Stimulated activated CD8-positive, alpha-beta memory T cell treated with anti-CD3 and anti-CD28 coated beads, Interleukin-15, amount 100 ng/mL, for 24 hours (primary cell): ENCODE results near the gene HOXC11.

Source experiments
- DNase-seq: peaks from one replicate; pipeline ENCODE4 v3.0.0-alpha.2; 2020; ENCODE audit warnings: low read depth

HOXC11 gene

DNA sequence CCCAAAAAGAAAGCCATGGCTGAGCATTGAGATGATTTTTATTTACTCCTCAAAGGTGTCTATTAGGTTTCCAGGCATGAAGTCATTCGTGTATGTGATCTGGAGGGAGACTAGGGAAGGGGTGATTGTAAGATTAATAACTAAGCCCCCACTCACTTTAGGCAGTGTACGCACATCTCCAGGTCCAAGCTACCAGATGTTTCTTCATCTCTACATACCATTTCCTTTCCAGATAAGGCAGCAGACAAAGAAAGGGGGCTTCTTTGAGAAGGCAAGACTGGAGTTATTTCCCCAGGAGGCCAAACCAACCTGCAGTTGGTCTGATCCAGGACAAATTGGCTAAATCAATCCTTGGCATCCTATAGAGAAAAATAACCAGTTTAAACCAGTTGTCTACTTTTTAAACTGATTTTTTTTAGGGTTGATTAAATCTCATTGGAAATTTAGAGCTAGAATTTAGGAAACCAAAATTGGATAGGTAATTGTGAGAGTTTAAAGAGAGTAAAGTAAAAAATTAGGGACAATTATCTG lies 30.4 kb upstream of the HOXC11 start:
- no peak for DNase-seq

DNA sequence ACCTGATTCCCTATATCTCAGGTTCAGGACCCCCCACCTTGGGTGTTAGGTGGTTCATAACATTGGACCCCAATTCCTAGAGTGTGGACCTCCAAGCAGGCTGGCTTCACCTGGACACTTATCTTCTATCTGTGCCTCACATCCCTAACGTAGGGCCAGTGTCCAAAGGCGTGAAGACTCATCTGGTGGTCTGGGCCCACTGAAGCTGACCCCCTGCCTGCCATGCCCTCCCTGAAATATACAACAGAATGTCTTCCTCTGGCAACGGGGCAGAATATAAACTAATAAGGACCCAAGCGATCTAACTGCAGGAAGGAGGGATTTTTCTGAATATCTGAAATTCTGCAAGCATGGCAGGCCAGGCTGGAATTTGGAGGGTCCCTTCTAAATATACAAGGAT lies 28.7 kb upstream of the HOXC11 start:
- DNase-seq, result no peak

DNA sequence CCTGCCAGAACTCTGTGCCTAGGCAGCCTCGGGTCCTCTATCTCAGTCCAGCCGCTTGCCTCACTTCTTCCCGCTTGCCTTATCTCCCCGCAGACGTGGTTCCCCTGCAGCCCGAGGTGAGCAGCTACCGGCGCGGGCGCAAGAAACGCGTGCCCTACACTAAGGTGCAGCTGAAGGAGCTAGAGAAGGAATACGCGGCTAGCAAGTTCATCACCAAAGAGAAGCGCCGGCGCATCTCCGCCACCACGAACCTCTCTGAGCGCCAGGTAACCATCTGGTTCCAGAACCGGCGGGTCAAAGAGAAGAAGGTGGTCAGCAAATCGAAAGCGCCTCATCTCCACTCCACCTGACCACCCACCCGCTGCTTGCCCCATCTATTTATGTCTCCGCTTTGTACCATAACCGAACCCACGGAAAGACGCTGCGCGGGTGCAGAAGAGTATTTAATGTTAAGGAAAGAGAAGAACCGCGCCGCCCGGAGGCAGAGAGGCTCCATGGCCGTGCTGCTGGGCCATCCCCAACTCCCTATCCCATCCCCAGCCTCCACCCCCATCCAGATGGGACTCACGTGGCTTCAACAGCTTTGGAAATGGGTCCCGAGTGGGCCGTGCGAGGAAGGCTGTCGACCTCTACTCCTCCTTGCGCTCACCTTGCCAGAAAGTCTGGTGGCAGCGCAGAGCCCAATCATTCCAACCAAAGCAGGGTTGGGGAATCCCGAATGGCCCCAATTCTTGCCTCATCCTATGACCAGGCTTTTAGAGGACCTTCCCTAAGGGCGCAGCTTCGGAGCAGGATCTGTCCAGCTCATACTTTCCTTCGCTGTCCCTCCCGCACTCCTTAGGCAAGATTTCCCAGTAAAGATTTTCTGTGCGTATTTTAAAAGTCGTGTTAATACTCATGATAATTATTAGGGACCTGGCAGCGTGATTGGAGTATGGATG lies 27.7 kb upstream of the HOXC11 start:
- no peak for DNase-seq

DNA sequence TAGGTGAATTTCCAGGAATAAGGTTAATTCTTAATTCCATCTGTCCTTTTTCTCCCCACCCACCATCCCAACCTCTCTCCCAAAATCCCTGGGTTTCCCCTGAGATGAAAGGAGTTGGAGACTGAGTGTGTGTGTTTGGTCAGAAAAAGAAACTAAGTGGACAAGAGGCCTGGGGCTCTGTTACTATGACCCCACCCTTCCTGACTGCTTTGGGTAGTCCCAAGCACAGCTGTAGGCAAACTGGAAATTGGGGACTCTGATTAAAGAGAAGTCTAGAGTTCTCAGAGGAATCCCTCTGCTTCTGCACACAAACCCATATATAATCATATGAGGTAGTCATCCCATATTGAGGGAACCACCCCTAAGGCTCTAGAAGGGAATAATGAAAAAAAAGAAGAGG lies 25.2 kb upstream of the HOXC11 start:
- no peak for DNase-seq

DNA sequence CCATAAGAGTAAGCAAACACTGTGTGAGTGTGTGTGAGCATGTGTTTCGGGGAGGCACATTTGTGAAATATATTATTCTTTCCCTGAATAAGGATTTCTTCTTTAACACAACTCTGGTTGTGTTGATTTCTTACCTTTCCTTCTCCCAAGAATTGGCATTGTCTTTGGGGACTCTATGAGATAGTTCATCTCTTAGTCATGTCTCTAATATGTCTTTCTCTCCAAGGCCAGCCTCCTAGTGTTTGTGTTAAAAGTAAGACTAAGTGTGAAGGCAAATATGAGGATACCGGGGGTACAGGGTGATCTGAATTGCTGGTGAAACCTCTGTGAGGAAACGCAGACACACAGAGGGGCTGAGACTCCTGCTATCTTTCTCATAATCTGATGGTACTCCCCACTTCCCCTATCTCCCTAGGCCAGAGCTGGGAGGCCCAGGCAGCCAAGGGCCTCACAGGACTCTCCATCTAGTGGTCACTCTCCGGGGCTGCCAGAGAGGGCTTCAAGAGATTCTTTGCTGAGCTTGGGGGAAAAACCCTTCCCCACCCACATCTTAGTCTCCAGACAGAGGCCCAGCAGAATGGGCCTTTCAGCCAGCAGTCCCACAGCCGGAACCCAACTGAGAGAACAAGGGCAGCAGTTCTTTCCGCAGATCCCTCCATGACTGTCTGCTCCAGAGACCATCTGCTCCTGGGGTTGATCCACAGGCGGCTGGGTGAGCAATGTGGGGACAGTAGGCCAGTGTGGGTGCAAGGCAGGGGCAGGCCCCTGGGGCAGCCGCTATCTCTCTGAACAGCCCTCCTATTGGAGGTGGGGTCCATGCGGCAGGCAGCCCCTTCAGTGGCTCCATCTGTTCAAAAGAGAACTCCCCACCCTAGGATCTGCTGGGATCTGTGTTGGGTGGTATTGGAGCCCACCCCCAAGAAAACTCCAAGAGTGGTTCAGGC lies 24.0 kb upstream of the HOXC11 start:
- no peak for DNase-seq

DNA sequence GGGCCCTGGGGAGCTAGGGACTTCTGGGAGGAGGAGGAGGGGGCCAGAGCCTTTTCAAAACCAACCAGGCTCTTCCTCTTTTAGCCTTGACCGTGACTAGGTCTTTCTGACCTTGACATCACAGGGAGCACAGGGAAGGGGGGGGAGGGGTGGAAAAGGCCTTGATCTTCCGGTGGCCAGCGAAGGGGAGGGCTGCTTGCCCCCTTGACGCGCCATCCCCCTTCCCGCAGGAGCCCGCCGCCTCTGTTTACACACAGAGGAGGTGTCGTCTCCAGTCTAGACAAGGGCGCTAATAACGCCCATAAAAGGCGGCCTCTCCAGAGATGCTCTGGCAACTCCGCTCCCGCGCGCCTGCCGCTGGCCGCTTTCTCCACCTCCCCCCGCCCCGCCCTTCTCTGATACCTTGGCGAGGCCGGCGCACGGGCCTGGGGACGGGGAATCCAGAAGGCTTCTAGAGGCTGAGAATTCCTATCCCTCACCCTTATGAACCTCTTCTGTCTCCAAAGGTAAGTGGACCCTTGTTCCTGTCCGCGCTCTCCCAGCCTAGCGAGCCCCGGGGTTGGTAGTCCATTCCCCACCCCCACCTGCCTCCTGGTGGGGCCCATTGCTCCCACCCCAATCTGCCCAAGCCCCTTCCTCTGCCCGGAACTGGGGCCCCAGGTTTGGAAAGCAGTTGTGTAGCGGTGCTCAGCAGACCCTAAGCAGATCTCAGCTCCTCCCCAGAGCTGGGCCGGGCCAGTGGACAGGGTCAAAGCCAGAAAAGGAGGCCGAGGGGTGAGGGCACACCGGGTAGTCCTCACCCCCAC lies 23.1 kb upstream of the HOXC11 start:
- DNase-seq, result no peak

DNA sequence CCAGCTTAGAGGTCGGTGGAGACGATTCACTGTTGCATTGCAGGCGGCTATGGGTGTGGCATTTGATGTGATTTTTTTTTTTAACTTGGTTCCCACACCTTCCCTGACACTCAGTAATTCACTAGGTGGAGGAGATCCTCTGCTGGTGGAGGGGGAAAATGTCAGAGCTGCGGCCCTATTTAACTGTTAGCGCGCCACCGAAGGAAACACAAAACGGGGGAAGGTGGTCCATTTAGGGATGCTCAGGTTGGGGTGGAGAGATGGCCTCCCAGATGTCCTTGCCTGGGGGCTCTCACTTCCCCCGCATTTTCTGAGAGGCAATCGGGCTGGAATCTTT lies 22.5 kb upstream of the HOXC11 start:
- no peak for DNase-seq

DNA sequence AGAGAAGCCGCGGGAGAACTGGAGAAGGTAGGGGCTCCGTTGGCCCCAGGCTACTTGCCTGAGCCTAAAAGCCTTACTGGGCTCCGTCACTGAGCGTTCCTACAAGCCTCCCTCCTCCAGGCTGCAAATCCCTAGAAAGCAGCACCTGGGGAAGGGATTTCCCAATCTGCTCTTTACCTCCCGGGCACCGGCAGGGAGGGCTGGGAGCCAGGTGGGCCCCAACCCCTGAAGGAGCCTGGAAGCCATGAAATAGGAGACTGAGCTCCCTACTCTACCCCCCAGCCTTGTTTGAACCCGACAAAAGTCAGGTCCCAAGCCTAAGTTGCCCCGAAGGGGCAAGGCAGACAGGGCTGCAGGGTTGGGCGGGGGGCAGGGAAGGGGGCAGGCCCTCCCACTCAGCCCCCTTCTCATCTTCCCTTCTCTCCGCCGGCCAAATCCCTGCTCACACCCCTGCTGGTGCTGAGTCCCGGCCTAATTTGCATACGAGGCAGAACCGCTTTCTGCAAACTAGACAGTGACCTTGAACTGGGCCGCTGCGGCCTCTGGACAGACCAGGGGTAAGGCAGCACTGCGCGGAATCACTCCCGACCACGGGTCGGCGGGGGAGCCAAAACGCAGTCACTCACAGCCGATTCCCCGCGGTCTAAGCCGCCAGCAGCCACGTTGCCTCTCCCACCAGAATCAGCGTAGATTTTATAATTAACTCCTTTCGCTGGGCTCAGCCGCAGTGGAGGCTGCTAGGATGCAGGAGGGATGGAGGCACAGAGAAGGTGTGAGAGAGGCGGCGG lies 21.9 kb upstream of the HOXC11 start:
- no peak for DNase-seq

DNA sequence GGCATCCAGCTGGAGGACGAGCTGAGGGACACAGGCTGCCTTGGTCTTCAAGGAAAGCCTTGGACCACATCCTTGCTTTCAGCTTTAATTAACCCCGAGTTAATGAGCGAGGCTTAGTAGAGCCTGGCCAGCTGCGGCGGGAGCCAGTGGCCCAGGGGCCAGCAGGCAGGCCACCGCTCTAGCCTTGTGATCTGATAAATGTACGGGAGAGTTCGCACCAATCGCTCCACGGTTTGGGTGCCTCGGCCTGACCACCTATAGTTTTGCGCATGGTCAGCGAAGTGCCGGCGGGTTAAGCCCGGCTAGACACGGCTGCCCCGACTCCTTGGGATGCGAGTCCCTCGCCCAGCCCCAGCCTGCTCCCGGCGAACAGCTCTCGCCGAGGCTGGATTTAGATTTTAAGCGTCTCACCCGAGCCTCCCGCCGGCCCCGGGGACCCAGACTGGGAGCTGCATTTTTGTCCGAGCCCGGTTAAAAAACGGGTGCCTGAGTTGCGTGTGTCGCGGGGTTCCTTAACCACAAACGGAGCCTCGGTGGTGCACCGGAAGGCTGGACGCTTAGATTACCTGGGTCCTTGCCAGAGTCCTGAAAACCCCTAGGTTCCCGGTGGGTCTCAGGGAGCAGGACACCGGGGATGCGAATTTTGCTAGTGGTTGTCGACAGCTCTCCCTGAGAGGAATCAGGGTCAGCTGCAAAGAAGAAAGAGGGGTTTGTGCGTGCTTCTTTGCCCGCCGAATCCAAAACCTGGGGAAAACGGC lies 21.2 kb upstream of the HOXC11 start:
- no peak for DNase-seq

DNA sequence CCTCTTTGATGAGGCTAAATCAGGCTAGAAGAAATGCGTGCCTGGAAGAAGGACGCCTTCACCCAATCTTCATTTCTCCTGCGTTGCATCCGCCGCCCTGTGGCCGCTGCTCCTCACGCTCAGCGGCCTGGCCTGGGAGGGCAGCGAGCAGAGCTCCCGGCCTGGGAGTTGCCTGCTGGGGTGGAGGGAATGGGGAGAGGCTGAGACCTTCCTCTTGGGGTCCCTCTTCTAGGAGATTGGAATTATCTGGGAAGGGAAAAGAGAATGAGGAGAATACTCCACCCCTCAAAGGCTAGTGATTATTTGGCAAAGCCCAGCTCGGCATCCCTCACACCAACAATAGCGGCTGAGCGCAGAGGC lies 20.6 kb upstream of the HOXC11 start:
- DNase-seq, result no peak

DNA sequence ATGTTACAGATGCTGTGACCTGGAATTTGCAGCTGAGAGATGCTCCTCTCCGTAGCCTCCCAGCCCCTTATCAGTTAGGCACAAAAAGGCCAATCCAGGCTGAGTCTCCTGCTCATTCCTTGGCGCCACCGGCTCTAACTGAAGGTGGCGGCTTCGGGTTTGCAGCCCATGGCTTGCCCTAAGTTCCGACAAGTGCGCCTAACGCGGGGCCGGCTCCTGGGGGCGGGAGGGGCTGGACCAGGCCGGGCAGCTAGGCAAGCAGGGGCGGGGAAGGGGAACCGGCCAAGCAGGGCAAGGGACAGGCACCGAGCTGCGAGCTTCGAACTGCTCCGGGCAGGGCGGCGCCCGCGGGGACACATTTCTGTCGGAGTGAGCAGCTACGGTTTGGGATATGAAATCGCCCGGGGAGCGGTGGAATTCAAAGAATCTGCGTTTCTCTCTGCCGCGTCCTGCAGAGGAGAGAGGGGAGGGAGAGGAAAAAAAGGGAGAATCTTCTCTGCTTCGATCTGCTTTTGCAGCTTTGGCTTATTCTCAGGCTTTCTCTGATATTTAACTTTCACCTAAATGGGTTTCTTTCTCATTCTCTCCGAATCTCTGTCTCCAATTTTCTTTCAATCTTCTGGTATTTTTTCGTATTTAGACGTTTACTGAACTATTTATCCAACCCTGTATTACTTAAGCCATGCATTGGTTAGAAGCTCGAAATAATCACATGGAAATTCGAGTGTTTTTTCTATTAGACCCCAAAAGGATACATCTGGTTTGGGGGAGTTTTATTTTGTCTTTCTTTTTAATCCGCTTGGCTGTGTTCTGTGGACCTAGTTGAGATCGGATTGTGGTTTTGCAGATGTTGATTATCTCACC lies 19.8 kb upstream of the HOXC11 start:
- no peak for DNase-seq

DNA sequence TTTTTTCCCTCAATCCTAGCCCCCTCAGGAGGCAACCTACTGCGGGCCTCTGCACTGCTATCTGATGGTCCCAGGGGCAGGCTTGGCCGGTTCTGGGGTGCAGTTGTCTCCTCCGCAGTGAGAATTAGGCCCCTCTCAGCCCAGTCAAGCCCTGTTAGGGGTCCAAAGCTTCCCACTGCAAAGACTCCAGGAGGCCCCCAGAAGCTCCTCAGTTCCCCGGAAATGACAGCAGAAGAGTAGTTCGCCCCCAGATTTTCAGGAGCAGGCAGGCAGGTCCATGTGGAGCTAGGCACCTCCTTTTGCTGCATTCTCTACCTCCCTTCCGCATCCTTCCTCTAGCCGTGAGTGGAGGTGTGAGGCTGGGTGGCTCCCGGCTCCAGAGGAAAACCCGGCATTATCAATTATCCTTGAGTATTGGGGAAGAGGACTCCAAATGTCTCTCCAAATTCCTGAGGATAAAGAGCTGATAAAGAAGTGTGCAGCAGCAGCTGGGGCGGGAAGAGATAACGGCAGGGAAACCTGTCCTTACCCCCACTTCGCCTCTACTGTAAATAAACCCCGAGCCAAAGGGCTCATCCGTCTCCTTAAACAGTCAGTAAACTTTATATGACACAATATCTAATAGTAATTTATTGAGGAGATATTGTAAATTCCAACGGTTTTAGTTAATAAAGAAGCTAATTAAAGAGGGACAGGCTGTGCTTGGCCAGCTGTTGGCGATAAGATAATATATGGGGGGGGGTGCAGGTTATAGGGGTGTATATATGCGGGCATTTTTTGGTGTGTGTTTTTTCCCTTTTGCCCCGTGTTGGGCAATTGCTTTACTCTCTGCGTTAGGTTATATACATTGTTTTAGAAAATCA lies 18.9 kb upstream of the HOXC11 start:
- no peak for DNase-seq

DNA sequence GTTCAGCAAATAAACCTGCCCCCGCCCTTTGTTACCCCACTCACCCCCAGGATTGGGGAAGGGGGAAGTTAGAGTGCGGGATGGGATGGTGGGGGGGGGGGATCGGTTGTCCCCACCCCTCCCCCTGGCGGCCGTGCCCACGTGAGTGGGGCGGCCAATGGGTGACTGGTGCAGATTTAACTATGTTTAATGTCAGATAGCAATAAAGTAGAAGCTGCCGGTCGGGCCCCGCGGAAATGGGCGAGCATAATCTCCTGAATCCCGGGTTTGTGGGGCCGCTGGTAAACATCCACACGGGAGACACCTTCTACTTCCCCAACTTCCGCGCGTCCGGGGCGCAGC lies 18.3 kb upstream of the HOXC11 start, which contains the start of gene HOXC12:
Gene HOXC12 (plus strand): TSS at position 210 of the 342 bp plus-strand sequence. CDS start 27 bp downstream, at position 237.
- no peak for DNase-seq

DNA sequence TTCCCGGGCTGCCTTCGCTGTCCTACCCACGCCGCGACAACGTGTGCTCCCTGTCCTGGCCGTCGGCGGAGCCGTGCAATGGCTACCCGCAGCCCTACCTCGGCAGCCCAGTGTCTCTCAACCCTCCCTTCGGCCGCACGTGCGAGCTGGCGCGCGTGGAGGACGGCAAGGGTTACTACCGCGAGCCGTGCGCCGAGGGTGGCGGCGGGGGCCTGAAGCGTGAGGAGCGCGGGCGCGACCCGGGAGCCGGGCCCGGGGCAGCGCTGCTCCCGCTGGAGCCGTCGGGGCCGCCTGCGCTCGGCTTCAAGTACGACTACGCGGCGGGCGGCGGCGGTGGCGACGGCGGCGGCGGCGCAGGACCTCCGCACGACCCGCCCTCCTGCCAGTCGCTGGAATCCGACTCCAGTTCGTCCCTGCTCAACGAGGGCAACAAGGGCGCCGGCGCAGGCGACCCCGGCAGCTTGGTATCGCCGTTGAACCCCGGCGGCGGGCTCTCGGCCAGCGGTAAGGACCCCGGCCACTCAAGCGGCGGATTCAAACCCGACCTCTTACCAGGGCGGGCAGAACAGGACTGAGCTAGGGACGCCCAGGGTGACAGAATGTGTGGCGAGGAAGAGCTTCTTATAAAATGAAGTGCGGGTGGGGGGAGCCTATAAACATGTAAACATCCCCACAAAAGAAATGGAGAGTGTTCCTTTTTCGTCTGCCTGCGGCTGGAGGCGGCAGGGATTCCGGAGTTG lies 17.7 kb upstream of the HOXC11 start:
- no peak for DNase-seq

DNA sequence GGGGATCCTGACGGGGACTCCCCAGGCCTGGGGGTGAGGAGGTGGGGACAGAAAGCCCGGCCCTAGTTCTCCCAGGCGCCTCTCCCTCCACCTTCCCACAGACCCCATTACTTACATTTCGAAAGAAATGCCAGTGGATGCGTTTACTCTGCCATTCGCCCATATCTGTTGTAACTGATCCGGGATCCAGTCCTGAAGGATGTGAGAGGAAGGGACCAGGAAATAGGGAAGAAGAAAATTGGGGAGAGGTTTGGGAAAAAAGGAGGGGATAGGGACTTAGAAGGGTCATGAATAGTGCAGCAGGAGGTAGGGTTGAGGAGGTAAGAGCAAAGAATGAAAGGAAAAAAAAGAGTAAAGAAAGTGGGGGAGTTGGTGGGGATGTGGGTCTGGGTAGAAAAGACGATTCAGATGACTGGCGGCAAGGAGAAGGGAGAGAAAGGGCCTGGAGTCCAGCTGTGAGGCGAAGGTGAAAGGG lies 17.1 kb upstream of the HOXC11 start:
- DNase-seq, result no peak

DNA sequence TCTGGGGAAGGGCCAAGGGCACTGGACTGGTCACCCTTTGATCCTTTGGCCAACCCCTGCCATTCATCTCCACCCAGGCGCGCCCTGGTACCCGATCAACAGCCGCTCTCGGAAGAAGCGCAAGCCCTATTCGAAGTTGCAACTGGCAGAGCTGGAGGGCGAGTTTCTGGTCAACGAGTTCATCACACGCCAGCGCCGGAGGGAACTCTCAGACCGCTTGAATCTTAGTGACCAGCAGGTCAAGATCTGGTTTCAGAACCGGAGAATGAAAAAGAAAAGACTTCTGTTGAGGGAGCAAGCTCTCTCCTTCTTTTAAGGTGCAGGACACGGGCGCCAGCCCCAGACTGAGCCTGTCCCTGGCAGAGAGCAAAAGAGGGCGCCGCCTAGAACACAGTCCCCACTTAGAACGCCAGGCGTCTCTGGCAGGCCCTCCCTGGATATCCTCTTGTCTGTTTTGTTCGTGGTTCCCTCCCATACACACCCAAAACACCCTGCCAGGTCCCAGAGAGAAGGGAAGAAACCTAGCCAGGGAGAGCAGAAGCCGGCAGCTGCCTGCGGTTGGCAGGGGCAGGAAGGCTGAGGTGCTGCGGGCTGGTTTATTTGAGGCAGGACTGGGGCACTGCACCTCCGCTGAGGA lies 16.6 kb upstream of the HOXC11 start:
- DNase-seq, result no peak

DNA sequence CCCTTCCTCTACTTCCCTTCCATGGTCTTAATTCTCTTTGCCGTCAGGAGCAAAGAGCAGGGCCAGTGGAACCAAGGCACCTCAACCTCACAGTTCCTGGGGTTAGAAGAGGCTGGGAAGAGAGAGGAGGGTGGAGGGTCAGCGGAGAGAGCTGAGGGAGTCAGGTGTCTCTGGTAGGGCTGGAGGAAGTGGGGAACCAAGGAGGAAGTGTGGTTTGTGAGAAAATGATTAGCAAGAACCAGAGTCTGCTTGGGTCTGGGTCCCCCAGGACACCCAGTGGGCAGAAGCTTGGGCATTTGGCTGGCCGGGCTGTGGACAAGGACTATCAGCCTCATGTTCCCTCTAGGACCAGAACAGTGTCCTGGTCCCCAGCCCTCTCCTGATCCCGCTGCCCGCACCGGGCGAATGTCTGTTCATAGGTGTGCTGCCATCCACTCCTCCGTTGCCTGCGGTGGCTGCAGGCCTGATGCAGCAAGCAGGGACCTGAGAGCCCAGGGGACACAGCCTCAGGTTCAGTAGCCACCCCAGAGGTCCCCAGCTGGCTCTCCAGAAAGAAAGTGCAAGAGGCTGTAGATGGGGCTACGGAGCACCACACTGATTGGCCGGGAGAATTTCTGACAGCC lies 15.9 kb upstream of the HOXC11 start:
- DNase-seq, result no peak
